Activated naive CD4-positive, alpha-beta T cell treated with anti-CD3 and anti-CD28 coated beads, Interleukin-2, amount 50 U/mL, for 72 hours (primary cell): ENCODE results near the gene CHL1. TPM values are rescaled to one million over a fixed set of nuclear protein-coding genes. Genes with fewer than 3 reads are reported as not detected.

ENCODE experiments used
- ATAC-seq, 2 donors: fragments of 150-1000 bp; cut with Tn5 transposase; 2 replicates each; pipeline ENCODE4 v1.10.0; 2021; ENCODE audit warnings: mild to moderate bottlenecking in 2 of 2, moderate library complexity in 2 of 2
- DNase-seq, 2 donors: peaks; one replicate each; pipeline ENCODE4 v3.0.0; 2021 to 2022; ENCODE audit warnings: low spot score in 2 of 2
- H3K27ac Mint-ChIP-seq, 2 donors: one replicate each; pipeline ENCODE4 v1.8.0; 2022; ENCODE audit warnings: mild to moderate bottlenecking in 2 of 2, mixed read lengths in 2 of 2
- H3K36me3 Mint-ChIP-seq, 2 donors: one replicate each; pipeline ENCODE4 v1.8.0; 2022; ENCODE audit warnings: mixed read lengths in 2 of 2
- H3K9me3 Mint-ChIP-seq, 2 donors: one replicate each; pipeline ENCODE4 v1.8.0; 2022; ENCODE audit warnings: mixed read lengths in 2 of 2
- total RNA-seq, 2 donors: library from RNA; stranded (reverse); gene quantifications; one replicate each; pipeline ENCODE4 v1.2.3, GENCODE V29; 2022

Gene CHL1
- total RNA-seq, 2 donors from 2014 or later, result not detected

GRCh38 chr3:380801-381200 is 184.2 kb downstream of the CHL1 start:
- ATAC-seq, result no peak
- H3K27ac Mint-ChIP-seq, result no peak overlapping the region
- no peaks in the 10 kb centered on the region for H3K9me3 Mint-ChIP-seq
- no peak for DNase-seq
- no peaks in the 10 kb centered on the region for H3K36me3 Mint-ChIP-seq

DNA sequence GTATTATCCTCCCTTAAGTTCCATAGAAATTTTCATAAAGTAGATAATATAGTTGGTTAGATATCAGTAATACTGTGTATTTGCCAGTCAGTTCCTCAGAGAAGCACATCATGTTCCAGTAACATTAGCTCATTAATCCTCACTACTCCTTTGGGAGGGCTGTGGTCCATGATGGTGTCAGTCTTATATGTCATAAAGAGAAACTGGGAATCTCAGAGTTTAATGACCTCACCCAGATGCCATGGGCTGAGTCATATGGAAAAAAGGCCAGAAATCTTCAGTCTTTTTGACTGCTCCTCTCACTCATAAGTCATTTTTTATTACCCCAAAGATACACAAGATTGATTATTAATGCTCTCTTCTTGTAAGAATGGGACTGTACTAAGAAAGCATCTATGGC is 188.6 kb downstream of the CHL1 start:
- ATAC-seq (no peak), DNase-seq (no peak)
- Mint-ChIP-seq H3K9me3 (peaks cover 0 to 3% of the 10 kb centered on the region in 2 donors), H3K36me3 (no peaks in the 10 kb centered on the region), H3K27ac (no peak overlapping the region)

DNA sequence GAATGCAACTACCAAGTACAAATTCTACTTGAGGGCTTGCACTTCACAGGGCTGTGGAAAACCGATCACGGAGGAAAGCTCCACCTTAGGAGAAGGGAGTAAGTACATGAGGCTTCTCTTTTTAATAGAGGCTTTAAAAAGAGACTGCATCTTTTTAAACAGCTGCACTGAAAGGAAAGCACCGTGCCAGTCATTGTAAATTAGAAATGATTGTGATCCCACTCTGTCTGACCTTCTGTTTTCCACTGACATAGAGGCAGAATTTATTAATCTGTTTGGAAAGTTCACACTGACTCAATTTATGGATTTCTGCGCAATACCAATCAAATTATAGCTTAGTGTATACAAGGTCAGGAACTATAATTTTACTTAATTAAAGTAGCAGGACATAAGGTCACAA is 198.2 kb downstream of the CHL1 start:
- Mint-ChIP-seq H3K9me3 (peaks cover 4 to 10% of the 10 kb centered on the region in 2 donors), H3K27ac (no peak overlapping the region), H3K36me3 (no peaks in the 10 kb centered on the region)
- DNase-seq (no peak), ATAC-seq (no peak)

DNA sequence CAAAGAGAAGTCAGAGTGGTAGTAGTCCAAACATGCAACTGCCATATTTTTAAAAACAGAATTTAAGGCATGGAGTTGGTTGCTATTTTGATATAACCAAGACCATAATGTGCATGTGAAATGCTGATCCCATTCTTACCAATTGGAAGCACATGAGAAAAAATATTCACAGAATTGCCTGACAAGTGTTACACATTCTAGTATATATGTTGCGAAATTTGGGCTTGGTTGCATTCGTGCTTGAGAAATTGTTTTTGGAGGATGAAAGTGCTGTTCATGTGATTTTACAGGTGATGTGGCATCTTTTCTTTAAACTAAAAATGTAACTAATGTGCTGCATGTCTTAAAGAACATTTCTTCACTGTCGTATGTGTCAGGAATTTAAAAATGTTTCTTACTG is 199.7 kb downstream of the CHL1 start:
- Mint-ChIP-seq H3K36me3 (no peaks in the 10 kb centered on the region), H3K27ac (no peak overlapping the region), H3K9me3 (peaks cover 4 to 10% of the 10 kb centered on the region in 2 donors)
- ATAC-seq (no peak), DNase-seq (no peak)

GRCh38 chr3:399647-400046 is 203.1 kb downstream of the CHL1 start:
- Mint-ChIP-seq H3K9me3 (peaks cover 0 to 6% of the 10 kb centered on the region in 2 donors), H3K27ac (no peak overlapping the region), H3K36me3 (no peaks in the 10 kb centered on the region)
- ATAC-seq (no peak), DNase-seq (no peak)

GRCh38 chr3:403826-404225 is 207.3 kb downstream of the CHL1 start:
- Mint-ChIP-seq H3K27ac (no peak overlapping the region), H3K36me3 (no peaks in the 10 kb centered on the region), H3K9me3 (no peaks in the 10 kb centered on the region)
- ATAC-seq (no peak), DNase-seq (no peak)

GRCh38 chr3:409011-409410 is 212.4 kb downstream of the CHL1 start:
- Mint-ChIP-seq H3K9me3 (no peaks in the 10 kb centered on the region), H3K27ac (no peak overlapping the region), H3K36me3 (no peaks in the 10 kb centered on the region)
- no peak for DNase-seq
- ATAC-seq, result no peak

GRCh38 chr3:411226-411625 is 214.7 kb downstream of the CHL1 start:
- Mint-ChIP-seq H3K27ac (no peak overlapping the region), H3K36me3 (no peaks in the 10 kb centered on the region), H3K9me3 (no peaks in the 10 kb centered on the region)
- no peak for DNase-seq
- ATAC-seq, result no peak

GRCh38 chr3:414063-414462 is 217.5 kb downstream of the CHL1 start:
- Mint-ChIP-seq H3K9me3 (no peaks in the 10 kb centered on the region), H3K36me3 (no peaks in the 10 kb centered on the region), H3K27ac (no peak overlapping the region)
- DNase-seq (no peak), ATAC-seq (no peak)

DNA sequence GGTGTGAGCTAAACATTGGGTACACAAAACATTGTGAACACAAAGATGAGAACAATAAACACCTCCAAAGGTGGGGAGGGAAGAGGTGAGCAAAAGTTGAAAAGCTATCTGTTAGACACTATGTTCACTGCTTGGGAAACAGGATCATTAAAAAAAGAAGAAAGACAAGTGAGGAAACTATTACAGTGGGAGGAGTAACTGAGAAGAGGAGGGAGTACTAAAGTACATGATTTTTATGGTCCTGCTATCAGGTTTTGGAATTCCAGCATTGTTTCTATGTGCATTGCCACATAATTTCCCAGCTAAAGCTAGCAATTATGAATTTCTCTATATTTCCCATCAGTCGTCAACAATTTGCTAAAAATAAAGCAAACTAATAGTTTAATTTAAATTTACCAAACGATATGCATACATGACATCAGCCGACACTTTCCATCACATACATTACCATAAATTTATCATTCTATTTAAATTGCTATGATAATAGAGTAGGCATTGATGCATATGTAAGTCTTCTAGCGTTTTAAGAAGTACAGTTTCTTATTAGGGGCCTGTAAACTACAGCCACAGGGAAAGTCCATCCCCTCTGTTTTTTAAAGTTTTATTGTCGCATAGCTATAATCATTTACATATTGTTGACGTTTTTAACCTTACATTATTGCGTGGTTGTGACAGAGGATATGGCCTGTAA is 221.8 kb downstream of the CHL1 start:
- no peaks in the 10 kb centered on the region for H3K36me3 Mint-ChIP-seq
- ATAC-seq (no peak), DNase-seq (no peak)
- H3K27ac Mint-ChIP-seq, result no peak overlapping the region
- no peaks in the 10 kb centered on the region for H3K9me3 Mint-ChIP-seq

DNA sequence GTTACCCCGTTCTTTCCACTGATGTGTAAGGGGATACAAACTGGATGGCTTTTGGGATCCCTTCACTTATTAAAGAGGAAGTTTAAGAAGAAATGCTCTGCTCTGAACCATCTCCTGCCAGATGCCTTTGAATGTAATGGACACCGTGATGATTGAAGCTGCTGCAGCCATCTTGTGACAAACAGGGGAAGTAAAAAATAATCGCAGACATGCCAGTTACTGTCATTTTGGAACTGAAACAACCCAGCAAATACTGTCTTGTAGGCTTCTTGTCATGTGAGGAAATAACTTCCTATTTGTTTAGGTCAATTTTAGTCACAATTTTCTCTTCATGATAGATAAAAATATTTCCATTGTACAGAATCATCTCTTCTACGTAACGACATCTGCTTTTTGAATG is 224.0 kb downstream of the CHL1 start:
- no peaks in the 10 kb centered on the region for H3K9me3 Mint-ChIP-seq
- H3K36me3 Mint-ChIP-seq, result no peaks in the 10 kb centered on the region
- DNase-seq (no peak), ATAC-seq (no peak)
- H3K27ac Mint-ChIP-seq, result no peak overlapping the region

- ATAC-seq (no peak), DNase-seq (no peak)
- Mint-ChIP-seq H3K36me3 (no peaks in the 10 kb centered on the region), H3K27ac (no peak overlapping the region), H3K9me3 (no peaks in the 10 kb centered on the region)
These were observed 228.5 kb downstream of the CHL1 start for GRCh38 chr3:425079-425478.

- Mint-ChIP-seq H3K36me3 (no peaks in the 10 kb centered on the region), H3K27ac (no peak overlapping the region), H3K9me3 (peaks cover 0 to under 1% of the 10 kb centered on the region in 2 donors)
- ATAC-seq (no peak), DNase-seq (no peak)
These were observed 229.5 kb downstream of the CHL1 start for GRCh38 chr3:426072-426471.

DNA sequence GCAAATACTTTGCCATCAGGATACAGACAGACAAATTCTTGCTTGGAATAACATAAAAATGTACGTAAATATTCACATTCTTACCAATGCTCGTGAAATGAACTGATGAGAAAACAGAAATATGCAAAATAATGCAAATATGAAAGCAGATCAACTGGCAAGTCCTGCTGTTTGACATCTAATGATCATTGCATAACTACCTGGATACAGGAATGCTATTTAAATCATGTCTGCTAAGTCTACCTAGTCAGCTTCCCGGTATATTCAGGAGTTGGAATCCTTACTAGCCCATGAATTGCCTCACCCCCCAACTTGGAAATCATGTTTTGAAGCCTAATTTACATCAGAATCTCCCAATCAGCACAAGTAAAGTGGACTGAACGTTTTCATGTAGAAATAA is 230.6 kb downstream of the CHL1 start:
- ATAC-seq (no peak), DNase-seq (no peak)
- Mint-ChIP-seq H3K36me3 (no peaks in the 10 kb centered on the region), H3K27ac (no peak overlapping the region), H3K9me3 (peaks cover 0 to 4% of the 10 kb centered on the region in 2 donors)

DNA sequence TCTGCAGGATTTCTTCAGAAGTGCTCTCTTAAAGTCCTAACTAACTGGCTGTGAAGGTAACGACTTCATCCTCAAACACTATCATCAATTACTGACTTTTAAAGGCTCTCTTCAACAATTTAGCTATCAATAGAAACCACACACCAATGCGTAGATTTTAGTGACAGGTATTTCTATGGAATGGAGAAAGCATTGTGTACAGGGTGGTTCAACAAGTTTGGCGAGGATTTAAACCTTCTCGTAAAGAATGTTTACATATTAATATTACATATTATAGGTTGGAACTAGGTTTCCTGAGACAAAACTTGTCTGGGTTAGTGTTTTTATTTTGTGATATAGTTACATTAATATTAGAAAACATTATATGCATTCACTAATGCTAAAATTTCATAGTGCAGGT is 233.6 kb downstream of the CHL1 start:
- DNase-seq (no peak), ATAC-seq (no peak)
- H3K27ac Mint-ChIP-seq, result no peak overlapping the region
- no peaks in the 10 kb centered on the region for H3K36me3 Mint-ChIP-seq
- peaks cover 0 to 9% of the 10 kb centered on the region in 2 donors for H3K9me3 Mint-ChIP-seq

- H3K27ac Mint-ChIP-seq, result no peak overlapping the region
- no peaks in the 10 kb centered on the region for H3K36me3 Mint-ChIP-seq
- peaks cover 4 to 20% of the 10 kb centered on the region in 2 donors for H3K9me3 Mint-ChIP-seq
- no peak for ATAC-seq
- no peak for DNase-seq
These were observed 238.6 kb downstream of the CHL1 start for GRCh38 chr3:435161-435560.

DNA sequence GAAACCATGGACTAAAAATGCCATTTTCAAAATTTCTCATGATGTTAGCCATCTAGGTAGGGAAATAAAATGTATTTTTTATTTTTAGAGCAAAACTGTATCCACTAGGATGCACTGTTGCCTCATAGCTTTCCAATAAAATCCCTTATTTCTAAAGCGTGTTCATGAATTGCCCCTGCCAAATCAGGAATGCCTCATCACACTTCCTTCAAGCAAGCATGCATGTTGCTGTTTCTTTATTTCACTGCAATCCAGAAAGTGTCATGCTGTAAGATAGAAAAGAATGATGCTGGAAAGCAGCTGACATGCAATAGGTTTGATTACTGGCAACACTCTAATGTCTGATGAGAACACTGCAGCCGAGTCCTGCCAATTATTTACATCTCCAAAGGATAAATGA is 239.5 kb downstream of the CHL1 start:
- DNase-seq (no peak), ATAC-seq (no peak)
- Mint-ChIP-seq H3K36me3 (no peaks in the 10 kb centered on the region), H3K27ac (no peak overlapping the region), H3K9me3 (peaks cover 8 to 23% of the 10 kb centered on the region in 2 donors)

- H3K27ac Mint-ChIP-seq, result no peak overlapping the region
- DNase-seq (no peak), ATAC-seq (no peak)
- H3K36me3 Mint-ChIP-seq, result peaks cover 0 to 5% of the 10 kb centered on the region in 2 donors
- peaks cover 8 to 23% of the 10 kb centered on the region in 2 donors for H3K9me3 Mint-ChIP-seq
These were observed 244.3 kb downstream of the CHL1 start for GRCh38 chr3:440826-441225.
